Ramos (cell line): ENCODE measurements around the gene ATP9A.
"Not testable (repeated sequence)": the region's sequence is repeated elsewhere in the genome, so short reads cannot be mapped to it uniquely, and the experiment has no call there.

Source experiments
- in situ Hi-C: fragments of 300-500 bp; cut with MboI; formaldehyde crosslinking; loops from one replicate; pipeline ENCODE4 v1.14.3; 2022; ENCODE audit warnings: low sequenced_read_pairs; ENCODE audit not compliant: unreplicated experiment

ATP9A gene

DNA sequence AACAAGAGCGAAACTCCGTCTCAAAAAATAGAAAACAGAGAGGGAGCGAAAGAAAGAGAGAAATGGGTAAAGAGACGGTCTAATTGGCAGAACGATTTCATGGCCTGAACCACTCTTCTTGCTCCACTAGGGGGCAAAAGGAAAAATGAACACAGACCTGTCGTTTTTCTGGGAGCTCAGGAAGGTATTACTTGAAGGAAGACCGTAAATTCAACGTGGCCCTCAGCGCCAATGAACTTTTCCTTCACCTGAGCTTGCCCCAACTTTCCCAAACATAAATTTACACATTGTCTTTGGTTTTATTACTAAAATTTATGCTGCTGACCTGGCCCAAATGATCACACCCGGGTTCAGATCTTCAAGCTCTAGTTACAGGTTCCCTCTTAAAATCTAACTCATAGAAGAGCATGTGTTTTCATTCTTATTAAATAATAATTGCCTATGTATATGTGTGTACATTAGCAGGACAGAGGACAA lies 67.3 kb downstream of the ATP9A start:
- in situ Hi-C loops = no loop called here

DNA sequence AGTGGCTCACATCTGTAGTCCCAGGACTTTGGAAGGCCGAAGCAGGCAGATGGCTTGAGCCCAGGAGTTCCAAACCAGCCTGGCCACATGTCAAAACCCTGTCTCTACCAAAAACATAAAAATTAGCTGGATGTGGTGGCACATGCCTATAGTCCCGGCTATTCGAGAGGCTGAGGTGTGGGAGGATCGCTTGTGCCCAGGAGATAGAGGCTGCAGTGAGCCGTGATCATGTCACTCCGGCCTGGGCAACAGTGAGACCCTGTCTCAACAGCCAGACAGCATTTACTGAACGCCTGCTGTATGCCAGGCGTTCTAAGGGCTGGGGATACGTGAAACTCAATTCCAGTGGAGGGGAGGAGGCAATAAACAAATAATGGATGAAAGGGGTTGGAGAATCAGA lies 69.9 kb downstream of the ATP9A start:
- in situ Hi-C loops = no loop called here

- in situ Hi-C loops = no loop called here
These were observed 70.9 kb downstream of the ATP9A start for GRCh38 chr20:51697096-51697826.

DNA sequence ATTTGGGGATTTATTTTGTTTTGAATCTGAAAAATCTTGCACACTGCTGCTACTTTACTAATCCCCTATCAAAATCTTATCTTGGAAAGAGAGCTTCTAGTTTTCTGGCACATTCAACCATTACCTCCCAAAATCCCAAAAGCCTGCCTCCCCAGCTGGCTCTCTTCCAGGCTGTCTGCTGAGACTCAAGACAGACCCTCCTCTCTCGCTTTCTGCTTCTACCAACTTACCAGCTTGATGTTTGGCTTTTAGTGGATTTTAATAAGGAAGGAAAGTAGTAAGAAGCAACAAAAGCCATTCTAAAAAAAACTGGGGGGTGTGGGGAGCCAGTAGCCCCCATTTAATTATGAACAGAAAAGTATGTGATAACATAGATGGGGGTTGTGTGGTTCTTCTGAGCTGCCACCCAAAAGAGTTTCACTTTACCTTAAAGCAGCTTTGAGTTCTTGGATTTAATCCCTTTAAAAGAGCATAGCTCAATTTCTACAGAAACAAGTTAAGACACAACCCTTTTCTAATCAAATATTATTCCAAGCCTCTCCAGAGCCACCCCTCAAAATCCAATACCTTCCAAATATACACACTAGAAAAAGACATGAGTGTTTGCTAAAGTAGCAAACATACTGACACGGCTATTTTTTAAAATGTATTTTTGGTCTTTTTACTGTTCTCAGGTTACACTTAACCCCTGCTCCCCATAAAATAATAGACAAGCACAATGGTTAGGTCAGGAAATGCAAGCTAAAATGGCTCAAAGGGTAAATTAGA lies 71.7 kb downstream of the ATP9A start:
- in situ Hi-C loops = no loop called here

GRCh38 chr20:51695574-51696303 lies 72.5 kb downstream of the ATP9A start:
- in situ Hi-C loops = no loop called here

DNA sequence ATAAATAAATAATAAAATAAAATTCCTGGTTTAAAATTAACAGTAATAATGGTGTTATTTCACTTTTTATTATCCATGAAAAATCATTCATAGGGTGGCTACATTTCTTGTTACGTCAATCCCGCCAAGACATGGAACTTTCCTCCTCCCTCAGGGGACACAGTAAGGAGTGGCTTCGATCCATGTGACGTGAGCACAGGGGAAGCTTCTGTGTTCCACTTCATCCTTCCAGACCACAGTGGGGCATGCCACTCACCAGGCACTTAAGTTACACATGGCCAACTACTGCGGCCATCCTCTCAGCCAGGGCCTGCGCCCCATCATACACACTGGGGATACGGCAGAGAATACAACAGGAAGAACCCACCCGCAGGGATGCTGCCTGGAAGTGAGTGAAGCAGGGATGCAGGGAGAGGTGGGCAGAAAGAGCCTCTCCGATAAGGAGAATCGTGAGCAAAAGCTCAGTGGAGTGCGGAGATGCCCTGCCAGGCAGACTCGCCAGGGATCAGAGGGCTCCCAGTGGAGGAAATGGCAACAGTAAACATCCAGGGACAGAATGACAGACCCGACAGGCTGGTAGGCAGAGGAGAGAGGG lies 75.3 kb downstream of the ATP9A start:
- in situ Hi-C loops = no loop called here

DNA sequence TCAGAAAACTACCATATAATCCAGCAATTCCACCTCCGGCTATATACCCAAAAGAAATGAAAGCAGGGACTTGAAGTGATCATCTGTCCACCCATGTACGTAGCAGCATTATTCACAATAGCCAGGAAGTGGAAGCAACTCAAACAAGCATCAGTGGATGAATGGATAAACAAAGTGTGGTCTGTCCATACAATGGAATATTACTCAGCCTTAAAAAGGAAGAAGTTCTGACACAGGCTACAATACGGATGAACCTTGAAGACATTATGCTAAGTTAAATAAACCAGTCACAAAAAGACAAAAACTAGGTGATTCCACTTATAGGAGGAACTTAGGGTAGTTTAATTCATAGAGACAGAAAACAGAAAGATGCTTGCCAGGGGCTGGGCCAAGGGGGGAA lies 76.5 kb downstream of the ATP9A start:
- in situ Hi-C loops = no loop called here

DNA sequence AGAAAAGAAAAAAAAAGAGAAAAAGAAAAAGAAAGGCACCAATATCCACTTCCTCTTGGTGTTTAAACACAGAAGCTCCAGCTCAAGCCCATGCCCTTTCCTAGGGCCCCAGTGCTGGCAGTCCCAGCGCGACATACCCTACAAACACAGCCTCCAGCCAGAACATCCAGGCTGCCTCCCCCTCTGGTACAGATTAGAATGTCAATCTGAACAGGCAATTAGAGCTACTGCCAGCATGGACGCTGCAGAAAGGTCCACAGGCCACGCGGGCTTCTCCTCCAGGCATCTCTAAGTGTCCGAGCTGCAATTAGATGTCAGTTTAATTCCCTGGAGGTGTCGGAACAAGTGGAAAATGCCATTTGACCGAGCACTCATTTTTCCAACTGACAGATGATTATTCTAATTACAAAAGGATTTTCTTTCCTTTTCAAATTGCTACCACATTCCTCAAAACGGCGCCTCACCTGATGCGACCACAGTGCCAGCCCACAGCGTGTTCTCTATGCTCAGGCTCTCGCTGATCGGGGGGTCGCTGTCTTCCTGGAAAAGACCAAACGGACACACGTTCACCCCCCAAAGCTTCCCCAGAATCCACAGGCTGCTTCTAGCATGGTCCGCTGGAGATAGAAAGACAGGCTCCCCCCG lies 79.5 kb downstream of the ATP9A start:
- in situ Hi-C loops = no loop called here

- in situ Hi-C loops = no loop called here
These were observed 80.6 kb downstream of the ATP9A start for GRCh38 chr20:51687630-51688029.

GRCh38 chr20:51687108-51687507 lies 81.1 kb downstream of the ATP9A start:
- in situ Hi-C loops = no loop called here

DNA sequence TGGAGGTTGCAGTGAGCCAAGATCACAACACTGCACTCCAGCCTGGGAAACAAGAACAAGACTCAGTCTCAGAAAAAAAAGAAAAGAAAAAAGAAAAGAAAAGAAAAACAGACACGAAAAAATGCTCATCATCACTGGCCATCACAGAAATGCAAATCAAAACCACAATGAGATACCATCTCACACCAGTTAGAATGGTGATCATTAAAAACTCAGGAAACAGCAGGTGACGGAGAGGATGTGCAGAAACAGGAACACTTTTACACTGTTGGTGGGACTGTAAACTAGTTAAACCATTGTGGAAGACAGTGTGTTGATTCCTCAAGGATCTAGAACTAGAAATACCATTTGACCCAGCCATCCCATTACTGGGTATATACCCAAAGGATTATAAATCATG lies 82.7 kb downstream of the ATP9A start:
- in situ Hi-C loops = not testable (repeated sequence)

DNA sequence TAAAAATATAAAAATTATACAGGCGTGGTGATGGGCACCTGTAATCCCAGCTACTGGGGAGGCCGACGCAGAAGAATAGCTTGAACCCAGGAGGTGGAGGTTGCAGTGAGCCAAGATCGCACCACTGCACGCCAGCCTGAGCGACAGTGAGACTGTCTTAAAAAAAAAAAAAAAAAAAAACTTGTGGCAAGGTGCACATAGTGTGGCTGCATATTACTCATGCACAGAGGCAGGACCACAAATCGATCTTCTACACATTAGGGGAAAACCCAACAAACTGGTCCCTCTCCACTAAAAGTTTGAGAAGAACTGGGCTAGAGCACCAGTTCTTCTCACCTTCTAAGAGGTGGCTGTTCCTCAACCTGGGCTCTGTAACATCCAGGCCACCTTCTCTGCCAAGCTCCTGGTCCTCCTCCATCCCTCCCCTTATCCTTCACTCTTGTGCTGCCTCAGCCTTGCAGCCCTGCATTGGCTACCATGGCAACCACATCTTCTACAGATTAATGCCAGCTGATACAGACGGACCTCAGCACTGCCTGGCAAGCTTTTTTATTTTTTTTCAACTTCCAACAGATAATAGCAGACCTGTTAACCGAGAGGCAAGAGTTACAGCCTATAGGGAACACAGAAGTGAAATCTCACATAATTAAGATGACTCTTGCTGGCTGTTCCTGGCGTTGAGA lies 88.0 kb downstream of the ATP9A start:
- in situ Hi-C loops = no loop called here

- in situ Hi-C loops = no loop called here
These were observed 88.8 kb downstream of the ATP9A start for GRCh38 chr20:51679254-51679921.

DNA sequence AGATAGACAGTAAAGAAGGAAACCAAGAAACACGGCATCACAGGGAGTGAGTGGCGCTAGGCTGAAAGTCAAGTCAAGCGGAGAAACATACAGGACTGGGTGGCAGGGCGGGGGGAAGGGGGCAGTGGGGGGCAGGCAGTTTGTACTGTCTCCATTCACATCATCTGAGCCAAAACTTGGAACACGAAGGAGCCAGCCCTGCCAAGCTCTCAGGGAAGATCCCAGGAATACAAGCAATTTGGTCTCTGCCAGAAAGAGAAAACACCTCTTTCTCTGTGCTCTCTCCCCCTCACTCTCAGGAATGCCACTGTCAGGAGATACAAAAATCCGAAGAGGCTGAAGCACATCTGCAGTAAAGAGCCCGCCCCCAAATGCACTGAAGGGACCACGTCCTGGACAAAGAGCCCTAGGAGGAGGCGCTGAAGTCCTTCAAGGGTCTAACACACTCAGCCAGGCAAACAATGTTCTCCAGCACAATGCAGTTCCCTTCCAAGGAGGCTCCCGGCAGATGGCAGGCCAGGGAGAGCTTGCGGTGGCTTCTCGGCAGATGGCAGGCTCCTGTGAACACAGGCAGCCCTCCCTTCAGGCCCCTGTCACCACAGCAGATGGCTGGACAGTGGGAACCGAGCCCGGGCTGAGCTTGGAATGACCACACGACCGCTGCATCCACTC lies 90.0 kb downstream of the ATP9A start:
- in situ Hi-C loops = no loop called here

- in situ Hi-C loops = no loop called here
These were observed 99.2 kb downstream of the ATP9A start for GRCh38 chr20:51668947-51669346.

- in situ Hi-C loops = no loop called here
These were observed 99.7 kb downstream of the ATP9A start for GRCh38 chr20:51668515-51668914.

DNA sequence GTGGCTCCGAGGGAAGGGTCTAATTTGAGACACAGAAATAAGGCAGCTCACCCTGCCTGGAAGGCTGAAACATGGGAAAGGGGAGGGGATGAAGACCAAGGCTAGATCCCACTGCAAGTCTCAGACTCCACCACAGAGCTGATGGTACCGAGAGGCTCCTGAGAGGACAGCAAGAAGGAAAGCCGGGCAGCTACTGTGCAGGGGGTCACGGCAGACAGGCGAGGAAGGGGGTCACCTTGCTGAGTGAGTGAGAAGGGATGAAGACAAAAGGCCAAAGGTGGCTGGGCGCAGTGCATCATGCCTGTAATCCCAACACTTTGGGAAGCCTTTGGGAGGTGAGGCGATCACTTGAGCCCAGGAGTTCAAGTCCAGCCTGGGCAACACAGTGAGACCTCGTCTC lies 100.7 kb downstream of the ATP9A start:
- in situ Hi-C loops = no loop called here

DNA sequence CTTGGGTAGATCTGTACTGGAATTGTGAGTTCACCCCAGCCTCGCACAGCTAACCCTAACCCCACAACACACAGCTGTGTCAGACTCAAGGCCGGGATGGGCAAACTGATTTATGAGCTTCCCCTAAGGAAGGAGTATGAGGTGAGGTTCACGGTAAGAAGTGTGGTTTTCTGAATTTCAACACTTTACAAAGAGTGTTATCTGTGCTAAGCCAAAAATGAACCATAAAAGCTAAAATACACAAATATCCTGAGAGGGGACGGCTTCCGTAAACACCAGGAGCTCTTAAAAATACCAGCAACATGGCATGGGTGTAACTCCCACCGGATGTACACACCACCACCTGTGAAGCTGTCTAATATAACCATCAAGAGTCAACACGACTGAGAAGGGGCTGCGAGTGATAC lies 101.2 kb downstream of the ATP9A start:
- in situ Hi-C loops = no loop called here

GRCh38 chr20:51666126-51666525 lies 102.1 kb downstream of the ATP9A start:
- in situ Hi-C loops = no loop called here
